ENCODE results near the gene SLC9A3. TPM values are rescaled to one million over a fixed set of nuclear protein-coding genes. Genes with fewer than 3 reads are reported as not detected.

SLC9A3 gene
- total RNA-seq, 1 experiment from 2014 or later = 1.5 TPM

DNA sequence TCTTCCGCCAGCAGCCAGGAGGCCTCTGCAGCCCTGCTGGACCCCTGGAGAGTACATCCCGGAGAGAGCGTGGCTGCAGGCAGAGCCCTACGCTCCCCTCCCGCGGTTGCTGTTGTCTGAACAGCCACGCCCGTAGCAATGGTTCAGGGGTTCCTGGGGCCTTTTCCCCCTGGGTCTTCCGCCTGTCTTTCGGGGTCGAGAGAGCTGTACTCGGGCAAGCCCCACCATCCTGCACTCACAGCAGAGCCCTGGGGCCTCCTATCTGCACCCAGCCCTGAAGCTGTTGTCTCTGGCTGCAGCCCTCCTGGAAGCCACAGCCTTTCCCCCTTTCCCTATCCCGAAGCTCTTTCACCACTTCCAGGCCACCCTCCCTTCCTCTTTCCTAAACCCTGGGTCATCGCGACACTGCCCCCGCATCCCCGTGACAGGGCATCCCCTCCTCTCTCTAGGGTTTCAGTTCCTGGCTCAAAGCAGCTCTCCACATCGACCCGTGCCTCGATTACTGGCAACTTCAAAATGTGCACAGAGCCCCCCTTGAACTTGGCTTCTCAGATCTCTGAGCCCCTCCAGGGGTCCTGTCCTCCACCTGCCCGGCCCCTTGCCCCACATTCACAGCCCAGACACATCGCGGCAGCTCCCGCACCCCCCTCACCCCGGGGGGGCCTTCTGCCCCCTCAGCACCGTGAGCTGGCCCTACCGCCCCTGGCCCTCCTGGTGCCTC, 44.0 kb upstream of the SLC9A3 start:
- Histone ChIP-seq H3K9ac (ENCODE audit: low read length) (no peak overlapping the region), H3K27ac (ENCODE audit: low read depth, low read length) (no peak overlapping the region), H2AFZ (ENCODE audit: low read depth, low read length, poor library complexity, severe bottlenecking) (no peak overlapping the region), H3K9me3 (ENCODE audit: control insufficient read depth in 1 of 2, insufficient read depth in 1 of 2, low read depth in 1 of 2, low read length in 2 of 2) (no peaks in the 10 kb centered on the region; a peak in 1 of 4 replicates), H3K4me1 (ENCODE audit: control insufficient read depth in 1 of 2, insufficient read depth in 2 of 2, low read length in 2 of 2) (no peaks in the 10 kb centered on the region), H3K79me2 (ENCODE audit: insufficient read depth, low read length) (no peaks in the 10 kb centered on the region), H3K36me3 (ENCODE audit: control insufficient read depth in 1 of 2, insufficient read depth in 2 of 2, low read length in 2 of 2) (no peaks in the 10 kb centered on the region), H3K4me3 (replicated peaks in 1 of 2; ENCODE audit: low read depth in 1 of 2, low read length in 2 of 2) (no peak overlapping the region), H4K20me1 (ENCODE audit: insufficient read depth) (no peaks in the 10 kb centered on the region), H3K27me3 (ENCODE audit: insufficient read depth, low read length) (no peaks in the 10 kb centered on the region), H3K9me2 (ENCODE audit: insufficient read depth) (no peaks in the 10 kb centered on the region), H3K4me2 (ENCODE audit: low read length) (no peak overlapping the region)
- POLR2A ChIA-PET = no interaction called here
- intact Hi-C loops (cut with micrococcal nuclease) = no loop called here
- no TSS peak for BruUV-seq (replicated peaks)
- ATAC-seq (no peak), DNase-seq (ENCODE audit: low read depth, low spot score) (no peak)
- RAD21 ChIA-PET (ENCODE audit: low non-redundant PET in 1 of 2, low total read pairs in 2 of 2, uncharacterized antibody in 2 of 2, unreplicated experiment in 2 of 2) = interaction anchor here in 1 of 2 experiments (0.6 kb wide), 1 partner anchor 46 kb away, joined by 3 read pairs; no protein-coding TSS in a partner anchor
- CTCF ChIA-PET = no interaction called here
- TF ChIP-seq, protein P1, sequence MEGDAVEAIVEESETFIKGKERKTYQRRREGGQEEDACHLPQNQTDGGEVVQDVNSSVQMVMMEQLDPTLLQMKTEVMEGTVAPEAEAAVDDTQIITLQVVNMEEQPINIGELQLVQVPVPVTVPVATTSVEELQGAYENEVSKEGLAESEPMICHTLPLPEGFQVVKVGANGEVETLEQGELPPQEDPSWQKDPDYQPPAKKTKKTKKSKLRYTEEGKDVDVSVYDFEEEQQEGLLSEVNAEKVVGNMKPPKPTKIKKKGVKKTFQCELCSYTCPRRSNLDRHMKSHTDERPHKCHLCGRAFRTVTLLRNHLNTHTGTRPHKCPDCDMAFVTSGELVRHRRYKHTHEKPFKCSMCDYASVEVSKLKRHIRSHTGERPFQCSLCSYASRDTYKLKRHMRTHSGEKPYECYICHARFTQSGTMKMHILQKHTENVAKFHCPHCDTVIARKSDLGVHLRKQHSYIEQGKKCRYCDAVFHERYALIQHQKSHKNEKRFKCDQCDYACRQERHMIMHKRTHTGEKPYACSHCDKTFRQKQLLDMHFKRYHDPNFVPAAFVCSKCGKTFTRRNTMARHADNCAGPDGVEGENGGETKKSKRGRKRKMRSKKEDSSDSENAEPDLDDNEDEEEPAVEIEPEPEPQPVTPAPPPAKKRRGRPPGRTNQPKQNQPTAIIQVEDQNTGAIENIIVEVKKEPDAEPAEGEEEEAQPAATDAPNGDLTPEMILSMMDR (IDR thresholded peaks at IDR 0.05 in 2 of 3, conservative IDR thresholded peaks at IDR 0.05 in 1 of 3; ENCODE audit: borderline replicate concordance in 1 of 3, insufficient read depth in 1 of 3, low read depth in 2 of 3, low read length in 2 of 3) = no peak

DNA sequence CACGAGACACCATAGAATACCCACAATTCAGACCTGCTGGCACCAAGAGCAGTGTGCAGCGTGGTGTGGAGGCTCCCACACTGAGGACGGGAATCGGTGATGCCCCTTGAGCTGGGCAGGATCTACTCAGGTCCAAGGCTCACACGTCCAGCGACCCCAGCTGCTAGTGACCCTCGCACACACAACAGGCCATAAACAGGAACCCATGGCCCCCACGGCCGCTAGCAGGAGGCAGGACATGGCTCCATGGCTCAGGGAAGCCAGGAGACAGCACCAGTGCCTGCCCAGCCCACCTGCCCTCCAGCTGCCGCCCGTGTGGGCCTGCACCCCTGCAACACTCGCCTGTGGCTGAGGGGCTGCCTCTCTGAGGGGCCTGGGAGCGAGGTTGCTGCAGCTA, 43.4 kb upstream of the SLC9A3 start:
- Histone ChIP-seq H3K9me2 (ENCODE audit: insufficient read depth) (no peaks in the 10 kb centered on the region), H3K36me3 (ENCODE audit: control insufficient read depth in 1 of 2, insufficient read depth in 2 of 2, low read length in 2 of 2) (no peaks in the 10 kb centered on the region), H2AFZ (ENCODE audit: low read depth, low read length, poor library complexity, severe bottlenecking) (no peak overlapping the region), H4K20me1 (ENCODE audit: insufficient read depth) (no peaks in the 10 kb centered on the region), H3K9ac (ENCODE audit: low read length) (no peak overlapping the region), H3K4me1 (ENCODE audit: control insufficient read depth in 1 of 2, insufficient read depth in 2 of 2, low read length in 2 of 2) (no peaks in the 10 kb centered on the region), H3K27ac (ENCODE audit: low read depth, low read length) (no peak overlapping the region), H3K4me2 (ENCODE audit: low read length) (no peak overlapping the region), H3K9me3 (ENCODE audit: control insufficient read depth in 1 of 2, insufficient read depth in 1 of 2, low read depth in 1 of 2, low read length in 2 of 2) (no peaks in the 10 kb centered on the region; a peak in 1 of 4 replicates), H3K4me3 (replicated peaks in 1 of 2; ENCODE audit: low read depth in 1 of 2, low read length in 2 of 2) (no peak overlapping the region), H3K27me3 (ENCODE audit: insufficient read depth, low read length) (no peaks in the 10 kb centered on the region), H3K79me2 (ENCODE audit: insufficient read depth, low read length) (no peaks in the 10 kb centered on the region)
- intact Hi-C loops (cut with micrococcal nuclease) = no loop called here
- DNase-seq (ENCODE audit: low read depth, low spot score) = no peak
- POLR2A ChIA-PET = no interaction called here
- no peak for ATAC-seq
- CTCF ChIA-PET = no interaction called here
- BruUV-seq (replicated peaks) = no TSS peak
- RAD21 ChIA-PET (ENCODE audit: low non-redundant PET in 1 of 2, low total read pairs in 2 of 2, uncharacterized antibody in 2 of 2, unreplicated experiment in 2 of 2) = interaction anchor here in 1 of 2 experiments (0.6 kb wide), 1 partner anchor 47 kb away, joined by 3 read pairs; no protein-coding TSS in a partner anchor
- TF ChIP-seq ZNF274 (IDR thresholded peaks at IDR 0.05; ENCODE audit: low read depth, low read length) (no peak), SP1 (IDR thresholded peaks at IDR 0.05; ENCODE audit: low read depth) (no peak), FOSL1 (IDR thresholded peaks at IDR 0.05; ENCODE audit: low read depth) (no peak), CEBPB (IDR thresholded peaks at IDR 0.05; ENCODE audit: low read depth) (no peak)
- TF ChIP-seq, protein P2, sequence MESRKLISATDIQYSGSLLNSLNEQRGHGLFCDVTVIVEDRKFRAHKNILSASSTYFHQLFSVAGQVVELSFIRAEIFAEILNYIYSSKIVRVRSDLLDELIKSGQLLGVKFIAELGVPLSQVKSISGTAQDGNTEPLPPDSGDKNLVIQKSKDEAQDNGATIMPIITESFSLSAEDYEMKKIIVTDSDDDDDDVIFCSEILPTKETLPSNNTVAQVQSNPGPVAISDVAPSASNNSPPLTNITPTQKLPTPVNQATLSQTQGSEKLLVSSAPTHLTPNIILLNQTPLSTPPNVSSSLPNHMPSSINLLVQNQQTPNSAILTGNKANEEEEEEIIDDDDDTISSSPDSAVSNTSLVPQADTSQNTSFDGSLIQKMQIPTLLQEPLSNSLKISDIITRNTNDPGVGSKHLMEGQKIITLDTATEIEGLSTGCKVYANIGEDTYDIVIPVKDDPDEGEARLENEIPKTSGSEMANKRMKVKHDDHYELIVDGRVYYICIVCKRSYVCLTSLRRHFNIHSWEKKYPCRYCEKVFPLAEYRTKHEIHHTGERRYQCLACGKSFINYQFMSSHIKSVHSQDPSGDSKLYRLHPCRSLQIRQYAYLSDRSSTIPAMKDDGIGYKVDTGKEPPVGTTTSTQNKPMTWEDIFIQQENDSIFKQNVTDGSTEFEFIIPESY (IDR thresholded peaks at IDR 0.05; ENCODE audit: extremely low read depth, insufficient replicate concordance, low read length) = no peak
